ENCODE data around the gene SV2C. TPM values are rescaled to one million over a fixed set of nuclear protein-coding genes. Genes with fewer than 3 reads are reported as not detected.
"Not testable (repeated sequence)": the region's sequence is repeated elsewhere in the genome, so short reads cannot be mapped to it uniquely, and the experiment has no call there.

Gene SV2C
- total RNA-seq, 4 donors from 2014 or later: 0.18 to 0.85 (median 0.27) TPM; not detected in 1

DNA sequence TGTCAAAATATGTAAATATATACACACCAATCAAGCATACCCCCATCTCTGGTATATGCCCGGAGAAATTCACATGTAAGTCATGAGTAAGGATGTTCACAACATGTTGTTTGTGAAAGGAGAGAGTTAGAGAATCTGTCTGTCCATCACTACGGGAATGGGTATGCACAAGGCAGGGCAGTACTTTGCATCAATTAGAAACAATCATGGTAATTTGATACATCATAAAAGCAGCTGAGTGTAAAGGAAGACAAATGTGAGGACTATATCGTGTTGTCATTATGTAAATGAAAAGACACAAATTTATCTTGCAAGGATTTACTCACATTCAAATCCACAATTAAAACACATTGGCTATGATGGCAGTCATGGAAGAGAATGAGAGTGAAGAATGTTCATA, 146.7 kb downstream of the SV2C start:
- H3K27me3 ChIP-seq: no peaks in the 10 kb centered on the region
- TF ChIP-seq, protein P1, sequence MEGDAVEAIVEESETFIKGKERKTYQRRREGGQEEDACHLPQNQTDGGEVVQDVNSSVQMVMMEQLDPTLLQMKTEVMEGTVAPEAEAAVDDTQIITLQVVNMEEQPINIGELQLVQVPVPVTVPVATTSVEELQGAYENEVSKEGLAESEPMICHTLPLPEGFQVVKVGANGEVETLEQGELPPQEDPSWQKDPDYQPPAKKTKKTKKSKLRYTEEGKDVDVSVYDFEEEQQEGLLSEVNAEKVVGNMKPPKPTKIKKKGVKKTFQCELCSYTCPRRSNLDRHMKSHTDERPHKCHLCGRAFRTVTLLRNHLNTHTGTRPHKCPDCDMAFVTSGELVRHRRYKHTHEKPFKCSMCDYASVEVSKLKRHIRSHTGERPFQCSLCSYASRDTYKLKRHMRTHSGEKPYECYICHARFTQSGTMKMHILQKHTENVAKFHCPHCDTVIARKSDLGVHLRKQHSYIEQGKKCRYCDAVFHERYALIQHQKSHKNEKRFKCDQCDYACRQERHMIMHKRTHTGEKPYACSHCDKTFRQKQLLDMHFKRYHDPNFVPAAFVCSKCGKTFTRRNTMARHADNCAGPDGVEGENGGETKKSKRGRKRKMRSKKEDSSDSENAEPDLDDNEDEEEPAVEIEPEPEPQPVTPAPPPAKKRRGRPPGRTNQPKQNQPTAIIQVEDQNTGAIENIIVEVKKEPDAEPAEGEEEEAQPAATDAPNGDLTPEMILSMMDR (IDR thresholded peaks at IDR 0.05): no peak
- no peaks in the 10 kb centered on the region for H3K4me1 ChIP-seq
- DNase-seq: no peak
- H3K9me3 ChIP-seq: no peaks in the 10 kb centered on the region
- no peaks in the 10 kb centered on the region for H3K36me3 ChIP-seq
- no peak overlapping the region for H3K4me3 ChIP-seq
- no peak overlapping the region for H3K27ac ChIP-seq

DNA sequence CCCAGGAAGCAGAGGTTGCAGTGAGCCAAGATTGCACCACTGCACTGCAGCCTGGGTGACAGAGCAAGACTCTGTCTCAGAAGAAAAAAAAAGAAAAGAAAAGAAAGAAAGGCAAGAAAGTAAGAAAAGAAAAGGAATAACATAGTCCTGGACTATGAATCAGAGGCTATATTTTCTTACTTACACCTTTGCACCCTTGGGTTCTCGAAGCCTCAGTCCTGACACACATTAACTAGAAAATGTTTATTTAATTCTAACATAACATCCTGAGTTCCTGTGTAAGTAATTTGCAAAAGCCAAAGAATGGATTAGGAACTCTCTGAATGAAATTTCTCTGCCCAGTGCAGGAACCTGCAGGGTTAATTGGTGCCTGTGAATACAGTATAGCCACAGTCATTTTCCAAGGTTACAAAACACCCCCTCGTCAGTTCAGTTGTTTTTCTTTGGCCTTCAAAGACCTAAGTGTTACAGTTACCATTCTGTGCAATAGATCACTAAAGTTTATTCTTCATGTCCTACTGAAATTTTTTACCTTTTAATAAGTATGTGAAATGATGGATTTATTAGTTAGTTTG, 147.6 kb downstream of the SV2C start:
- no peak for DNase-seq

GRCh38 chr5:76234665-76235064, 151.5 kb downstream of the SV2C start:
- Histone ChIP-seq H3K9me3 (no peaks in the 10 kb centered on the region), H3K4me3 (no peak overlapping the region), H3K27me3 (no peaks in the 10 kb centered on the region), H3K27ac (no peak overlapping the region), H3K4me1 (no peaks in the 10 kb centered on the region), H3K36me3 (no peaks in the 10 kb centered on the region)
- no peak for TF ChIP-seq POLR2A (IDR thresholded peaks at IDR 0.05)
- TF ChIP-seq, protein P1 (IDR thresholded peaks at IDR 0.05): no peak
- no peak for DNase-seq

More for the DNA sequence above, 147.6 kb downstream of the SV2C start:
- H3K27me3 ChIP-seq: no peaks in the 10 kb centered on the region
- no peaks in the 10 kb centered on the region for H3K4me1 ChIP-seq
- no peak for TF ChIP-seq POLR2A (IDR thresholded peaks at IDR 0.05)
- TF ChIP-seq, protein P1 (IDR thresholded peaks at IDR 0.05): no peak
- no peak overlapping the region for H3K4me3 ChIP-seq
- no peak overlapping the region for H3K27ac ChIP-seq
- no peaks in the 10 kb centered on the region for H3K36me3 ChIP-seq
- H3K9me3 ChIP-seq: no peaks in the 10 kb centered on the region

GRCh38 chr5:76236684-76237083, 153.5 kb downstream of the SV2C start:
- TF ChIP-seq, protein P1 (IDR thresholded peaks at IDR 0.05): no peak
- no peak for TF ChIP-seq POLR2A (IDR thresholded peaks at IDR 0.05)

DNA sequence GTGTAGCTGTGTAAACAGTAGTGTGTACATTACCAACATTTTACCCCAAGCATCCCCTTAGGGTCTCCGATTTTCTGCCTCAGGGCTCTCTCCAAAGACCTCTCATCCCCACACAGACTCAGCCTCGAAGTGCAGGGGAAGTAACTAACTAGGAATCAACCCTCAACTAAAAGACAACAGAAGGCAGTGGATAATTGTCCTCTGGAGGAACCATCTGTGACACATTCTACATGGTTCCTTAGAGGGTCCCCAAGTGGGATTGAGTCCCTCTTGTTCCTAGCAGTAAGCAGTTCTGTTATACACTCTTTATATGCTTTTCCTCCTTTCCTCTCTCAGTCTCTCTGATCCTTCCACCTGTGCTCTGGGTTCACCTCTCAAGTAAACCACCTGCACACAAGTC, 157.2 kb downstream of the SV2C start:
- Histone ChIP-seq H3K9me3 (no peaks in the 10 kb centered on the region), H3K27me3 (no peaks in the 10 kb centered on the region), H3K27ac (no peak overlapping the region), H3K4me1 (no peaks in the 10 kb centered on the region), H3K36me3 (no peaks in the 10 kb centered on the region), H3K4me3 (no peak overlapping the region)
- TF ChIP-seq POLR2A (IDR thresholded peaks at IDR 0.05): no peak
- TF ChIP-seq, protein P1 (IDR thresholded peaks at IDR 0.05): no peak
- no peak for DNase-seq

More at GRCh38 chr5:76236684-76237083, 153.5 kb downstream of the SV2C start:
- H3K27ac ChIP-seq: no peak overlapping the region
- H3K36me3 ChIP-seq: no peaks in the 10 kb centered on the region
- no peaks in the 10 kb centered on the region for H3K4me1 ChIP-seq
- H3K4me3 ChIP-seq: no peak overlapping the region
- no peaks in the 10 kb centered on the region for H3K27me3 ChIP-seq
- no peak for DNase-seq
- H3K9me3 ChIP-seq: no peaks in the 10 kb centered on the region

DNA sequence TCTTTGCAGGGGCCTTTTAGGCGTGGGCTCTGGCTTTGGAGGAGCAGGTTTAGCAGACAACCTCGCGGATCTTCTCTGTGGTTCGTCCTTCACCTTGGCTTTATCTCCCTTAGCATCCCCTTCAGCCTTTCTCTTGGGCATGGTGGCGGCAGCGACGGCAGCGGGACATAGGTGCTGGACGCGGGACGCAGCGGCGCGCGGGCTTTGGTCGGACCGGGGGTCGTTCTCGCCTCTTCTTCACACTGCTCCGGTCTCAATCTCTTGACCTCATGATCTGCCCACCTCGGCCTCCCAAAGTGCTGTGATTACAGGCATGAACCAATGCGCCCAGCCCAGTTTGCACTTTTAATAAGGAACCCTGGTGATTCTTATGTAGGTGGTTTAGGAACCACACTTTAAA, 159.0 kb downstream of the SV2C start:
- H3K36me3 ChIP-seq, H3K9me3 ChIP-seq, H3K27me3 ChIP-seq, H3K4me3 ChIP-seq, DNase-seq, H3K4me1 ChIP-seq, H3K27ac ChIP-seq: not testable (repeated sequence)
